GM18873 (cell line): ENCODE data around the gene PDE4C.

Source experiments
- ATAC-seq: cut with Tn5 transposase; IDR thresholded peaks from one replicate; pipeline ENCODE4 v1.9.1; 2021; ENCODE audit warnings: mild to moderate bottlenecking, moderate library complexity, moderate number of reproducible peaks; ENCODE audit not compliant: unreplicated experiment, low FRiP score

The PDE4C gene

GRCh38 chr19:18225702-18226468 lies at the start of gene PDE4C:
Gene PDE4C (minus strand): TSS chr19:18226438. CDS start chr19:18226415, 23 bp downstream.
- no peak for ATAC-seq

DNA sequence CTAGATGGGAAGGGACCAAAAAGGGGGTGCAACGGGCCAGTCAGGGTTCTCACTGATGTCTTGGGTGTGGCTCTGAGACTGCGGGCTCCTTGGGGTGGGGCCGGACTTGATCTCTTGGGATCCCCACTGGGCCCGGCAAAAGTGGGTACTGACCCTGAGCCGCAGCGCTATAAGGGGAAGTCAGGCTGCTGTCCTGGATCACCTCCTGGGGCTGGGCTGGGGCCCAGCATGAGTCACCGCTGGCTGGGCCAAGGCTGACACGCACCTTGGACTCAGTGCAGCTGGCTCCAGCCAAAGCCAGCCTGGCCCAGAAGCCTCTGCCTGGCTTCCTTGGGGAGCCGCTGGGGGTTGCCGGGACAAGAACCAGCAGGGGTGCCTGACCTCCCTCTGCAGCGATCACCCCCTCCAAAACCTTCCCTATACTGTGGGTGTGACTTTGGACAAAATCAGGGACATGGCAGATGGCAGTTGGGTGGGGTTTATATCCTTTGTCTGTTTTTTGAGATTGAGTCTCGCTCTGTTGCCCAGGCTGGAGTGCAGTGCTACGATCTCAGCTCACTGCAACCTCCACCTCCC lies 48.6 kb upstream of the PDE4C start:
- no peak for ATAC-seq

DNA sequence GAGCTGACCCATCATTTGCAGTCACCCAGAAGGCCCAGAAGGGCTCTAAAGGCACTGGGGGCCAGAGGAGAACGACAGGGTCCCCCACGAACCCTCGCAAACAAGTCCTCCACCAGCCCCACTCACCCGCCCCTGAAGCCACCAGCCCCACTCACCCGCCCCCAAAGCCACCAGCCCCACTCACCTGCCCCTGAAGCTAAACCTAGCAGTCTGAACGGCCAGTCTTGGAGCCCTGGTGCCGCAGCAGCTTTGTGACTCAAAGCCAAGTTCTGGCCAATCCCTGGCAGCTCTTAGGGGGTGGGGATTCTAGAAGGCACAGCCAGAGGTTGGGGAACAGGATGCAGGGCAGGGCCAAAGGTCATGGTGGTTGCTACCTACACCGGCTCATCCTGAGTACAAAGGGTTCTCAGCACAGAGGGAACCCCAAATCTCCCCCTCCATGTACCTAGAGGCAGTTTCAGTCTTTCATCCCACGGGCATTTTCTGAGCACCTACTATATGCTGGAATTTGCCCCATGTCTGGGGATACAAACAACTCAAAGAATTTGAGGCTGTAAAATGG lies 48.1 kb upstream of the PDE4C start, which contains the start of gene IQCN:
Gene IQCN (minus strand): TSS at position 234 of the 562 bp plus-strand sequence. CDS start 4,974 bp downstream, outside the sequence.
- ATAC-seq = no peak

GRCh38 chr19:18273561-18274218 lies 47.5 kb upstream of the PDE4C start:
- ATAC-seq = no peak

DNA sequence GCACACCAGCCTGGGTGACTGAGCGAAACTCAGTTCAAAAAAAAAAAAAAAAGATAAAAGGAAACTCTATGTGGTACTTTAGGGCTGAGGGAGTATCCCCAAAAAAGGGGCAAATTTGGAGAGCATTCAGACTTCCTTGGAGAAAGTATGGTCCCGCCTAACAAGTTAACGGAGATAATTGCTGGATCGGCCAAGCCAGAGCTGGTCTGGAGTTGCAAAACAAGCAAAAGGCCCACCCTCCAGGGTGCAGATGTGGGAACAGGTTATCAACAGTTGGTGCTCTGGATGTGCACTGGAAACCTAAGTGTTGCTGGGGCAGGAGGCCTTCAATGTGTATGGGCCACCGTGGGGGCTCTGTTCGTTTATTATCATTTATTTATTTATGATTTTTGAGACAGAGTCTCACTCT lies 45.2 kb upstream of the PDE4C start:
- ATAC-seq = no peak

DNA sequence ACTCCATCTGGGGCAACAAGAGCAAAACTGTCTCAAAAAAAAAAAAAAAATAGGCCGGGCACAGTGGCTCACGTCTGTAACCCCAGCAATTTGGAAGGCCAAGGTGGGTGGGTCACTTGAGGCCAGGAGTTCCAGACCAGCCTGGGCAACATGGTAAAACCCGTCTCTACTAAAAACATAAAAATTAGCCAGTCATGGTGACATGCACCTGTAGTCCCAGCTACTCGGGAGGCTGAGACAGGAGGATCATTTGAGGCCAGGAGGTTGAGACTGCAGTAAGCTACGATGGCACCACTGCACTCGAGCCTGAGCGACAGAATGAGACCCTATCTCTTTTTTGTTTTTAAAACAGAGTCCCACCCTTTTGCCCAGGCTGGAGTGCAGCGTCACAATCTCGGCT lies 44.1 kb upstream of the PDE4C start:
- ATAC-seq = no peak

- ATAC-seq = no peak
These were observed 43.0 kb upstream of the PDE4C start for GRCh38 chr19:18269070-18269723.

- ATAC-seq = no peak
These were observed 40.8 kb upstream of the PDE4C start for GRCh38 chr19:18266771-18267686.

GRCh38 chr19:18265582-18265981 lies 39.3 kb upstream of the PDE4C start:
- ATAC-seq = no peak

DNA sequence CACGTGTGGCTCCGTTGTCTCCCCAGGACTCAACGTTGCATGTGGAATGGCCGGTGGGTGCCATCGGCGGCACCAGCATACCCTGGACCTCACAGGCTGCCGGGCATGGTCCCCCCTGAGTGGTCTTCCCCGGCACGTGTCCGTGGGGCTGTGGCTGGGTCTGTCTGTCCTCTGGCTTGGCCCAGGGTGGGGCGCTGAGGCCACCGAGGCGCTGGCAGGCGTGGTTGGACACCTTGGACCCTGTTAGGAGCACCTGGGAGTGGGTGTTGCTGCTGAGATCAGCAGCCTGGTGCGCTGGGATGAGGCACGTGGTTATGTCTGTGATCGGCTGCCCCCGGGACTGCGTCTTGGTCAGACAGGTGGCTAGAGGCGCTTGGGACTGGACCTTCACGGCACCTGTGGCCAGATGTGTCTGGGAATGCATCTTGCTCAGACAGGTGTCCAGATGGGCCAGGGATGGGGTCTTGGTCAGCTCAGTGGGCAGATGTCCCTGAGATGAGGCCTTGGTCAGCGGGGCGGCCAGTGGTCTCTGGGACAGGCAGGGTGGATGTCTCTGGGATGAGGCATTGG lies 38.8 kb upstream of the PDE4C start:
- no peak for ATAC-seq

GRCh38 chr19:18264137-18264854 lies 38.1 kb upstream of the PDE4C start:
- no peak for ATAC-seq

DNA sequence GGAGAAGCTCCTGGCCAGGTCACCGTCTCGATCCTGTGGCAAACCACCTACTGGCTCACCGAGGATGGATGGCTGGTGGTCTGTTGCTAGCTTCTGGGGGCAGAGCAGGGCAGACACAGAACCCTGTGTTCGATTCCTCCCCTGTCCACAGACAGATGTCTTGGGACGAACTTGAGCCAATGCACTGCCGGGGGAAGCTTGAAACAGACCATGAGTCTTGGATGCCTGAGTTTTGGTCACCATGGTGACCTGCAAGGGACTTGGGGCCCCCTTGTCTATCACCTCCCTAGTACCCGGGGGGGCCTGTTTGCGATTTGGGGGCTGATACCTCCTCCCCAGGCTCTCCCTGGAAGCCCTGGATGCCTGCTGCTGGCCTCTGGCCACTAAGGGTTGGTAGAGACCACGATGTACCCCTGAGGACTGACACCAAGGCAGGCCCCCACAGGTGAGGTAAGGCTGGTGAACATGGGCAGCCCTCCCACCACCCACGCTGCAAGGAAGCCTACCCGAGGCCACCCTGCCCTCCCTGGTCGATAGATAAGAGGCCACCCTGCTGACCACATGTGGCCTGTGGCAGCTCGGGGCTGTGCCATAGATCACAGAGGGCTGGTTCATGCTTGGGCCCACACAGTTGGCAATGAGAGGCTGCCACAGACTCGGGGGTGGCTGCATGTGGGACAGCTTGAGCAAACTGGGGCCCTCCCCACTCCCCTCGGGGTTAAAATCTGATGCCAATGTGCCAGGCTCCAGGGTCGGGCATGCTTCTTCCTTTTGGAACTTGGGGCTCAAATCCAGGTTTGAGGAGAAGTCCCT lies 37.3 kb upstream of the PDE4C start:
- no peak for ATAC-seq

DNA sequence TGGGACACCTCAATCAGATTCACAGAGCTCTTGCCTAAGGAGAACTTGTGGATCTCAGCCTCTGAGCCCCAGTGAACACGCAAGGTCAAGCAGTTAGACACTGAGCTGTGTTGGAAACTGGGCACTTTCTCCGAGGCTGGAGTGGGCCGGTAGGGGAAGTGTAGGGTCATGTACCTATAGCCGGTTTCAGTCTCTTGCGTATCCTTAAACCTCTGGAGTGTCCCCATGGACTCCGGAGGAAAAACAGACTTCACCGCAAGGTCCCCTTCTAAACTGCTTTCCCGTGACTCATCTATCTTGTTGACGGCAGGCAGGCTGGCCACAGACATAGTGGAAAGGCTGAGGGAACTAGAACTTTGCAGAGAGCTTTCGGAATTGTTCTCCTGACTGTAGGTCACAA lies 36.7 kb upstream of the PDE4C start:
- ATAC-seq = no peak

DNA sequence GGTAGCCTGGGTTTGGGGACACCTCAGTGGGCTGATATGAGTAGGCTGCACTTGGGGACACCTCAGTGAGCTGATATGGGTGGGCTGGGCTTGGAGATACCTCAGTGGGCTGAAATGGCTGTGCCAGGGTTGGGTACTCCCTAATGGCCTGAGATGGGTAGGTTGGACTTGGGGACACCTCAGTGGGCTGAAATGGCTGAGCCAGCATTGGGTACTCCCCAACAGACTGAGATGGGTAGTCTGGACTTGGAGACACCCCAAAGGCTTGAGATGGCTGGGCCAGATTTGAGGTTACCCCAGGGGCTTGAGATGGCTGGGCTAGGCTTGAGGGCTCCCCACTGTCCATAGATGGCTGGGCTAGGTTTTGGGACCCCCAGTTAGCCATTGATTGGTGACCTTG lies 35.9 kb upstream of the PDE4C start:
- ATAC-seq = no peak

GRCh38 chr19:18261474-18261873 lies 35.2 kb upstream of the PDE4C start:
- no peak for ATAC-seq

GRCh38 chr19:18259893-18260292 lies 33.7 kb upstream of the PDE4C start:
- ATAC-seq = no peak

GRCh38 chr19:18257503-18258470 lies 31.5 kb upstream of the PDE4C start:
- ATAC-seq = no peak
